Spinal cord (tissue), 10 donors: ENCODE measurements around the gene CMTM2. TPM values are rescaled to one million over a fixed set of nuclear protein-coding genes. Genes with fewer than 3 reads are reported as not detected.
"Not testable (repeated sequence)": the region's sequence is repeated elsewhere in the genome, so short reads cannot be mapped to it uniquely, and the experiment has no call there.

Experiments used
- DNase-seq, 6 donors: peaks; one replicate each; pipeline versions ENCODE4 v3.0.0 to v3.0.0-alpha.2; 2013 to 2015; ENCODE audit warnings: low spot score in 6 of 6, low read depth in 4 of 6
- H3K27ac ChIP-seq: one replicate; pipeline ENCODE4 v1.5.1; 2013; ENCODE audit warnings: low read depth, low read length, control low read depth
- H3K27me3 ChIP-seq: one replicate; pipeline ENCODE4 v1.6.1; 2013; ENCODE audit warnings: low read length; ENCODE audit not compliant: control insufficient read depth, insufficient read depth
- H3K36me3 ChIP-seq: one replicate; pipeline ENCODE4 v1.6.1; 2013; ENCODE audit warnings: low read length; ENCODE audit not compliant: control insufficient read depth, insufficient read depth
- H3K4me1 ChIP-seq: one replicate; pipeline ENCODE4 v1.6.1; 2013; ENCODE audit warnings: low read length; ENCODE audit not compliant: control insufficient read depth, insufficient read depth
- H3K4me3 ChIP-seq: one replicate; pipeline ENCODE4 v1.5.1; 2013; ENCODE audit warnings: low read depth, low read length, control low read depth
- H3K9me3 ChIP-seq: one replicate; pipeline ENCODE4 v1.6.1; 2013; ENCODE audit warnings: low read length; ENCODE audit not compliant: control insufficient read depth, insufficient read depth
- WGBS: methylation state at CpG from one replicate; pipeline ENCODE4 v1.1.5; 2013; ENCODE audit warnings: missing lambda C conversion rate; ENCODE audit not compliant: insufficient coverage; 5-methylcytosine and 5-hydroxymethylcytosine counted together
- polyA plus RNA-seq, 2 donors: library from polyadenylated mRNA; unstranded; fragments of 120-200 nt; gene quantifications; one replicate each; pipeline ENCODE4 v1.2.1, GENCODE V29; 2013; ENCODE audit not compliant: insufficient read length in 2 of 2
- total RNA-seq, 2 donors: library from RNA; depleted of rRNA in 1 of 2; stranded (reverse); fragments of 120-200 nt in 1 of 2; fragments of >200 nt in 1 of 2; gene quantifications; one replicate each; pipeline versions ENCODE4 v1.2.3 to v1.2.4, GENCODE V29; 2013 to 2014
- donor health status: healthy.

CMTM2 gene
- total and polyA plus RNA-seq, 4 donors, result 0.33 to 1.7 (median 0.99) TPM

GRCh38 chr16:66566051-66566901 is 13.0 kb upstream of the CMTM2 start, which contains the start of gene CMTM1:
CMTM1 (plus strand) TSS chr16:66566439; CDS start chr16:66566514, 75 bp downstream.
- Histone ChIP-seq H3K4me1 (no peaks in the 10 kb centered on the region), H3K4me3 (no peak within 1 kb of the TSS), H3K27ac (no peak within 1 kb of the TSS), H3K27me3 (no peaks in the 10 kb centered on the region), H3K36me3 (peaks cover 12% of the 10 kb centered on the region), H3K9me3 (peaks cover 1% of the 10 kb centered on the region)
- DNase-seq, result no peak
- WGBS, result 86% methylated on average over 52 of the region's 54 CpGs

- H3K27me3 ChIP-seq, H3K27ac ChIP-seq, H3K9me3 ChIP-seq, H3K4me3 ChIP-seq, H3K4me1 ChIP-seq, DNase-seq: not testable (repeated sequence)
- WGBS, result no CpG with 5 or more reads among the region's 3 CpGs
- H3K36me3 ChIP-seq, result peaks cover 14% of the 10 kb centered on the region
These were observed 12.0 kb upstream of the CMTM2 start for GRCh38 chr16:66567270-66567669.

GRCh38 chr16:66568355-66568754 is 10.9 kb upstream of the CMTM2 start:
- peaks cover 1% of the 10 kb centered on the region for H3K9me3 ChIP-seq
- WGBS, result 100% methylated on average over 1 of the region's 2 CpGs

GRCh38 chr16:66569131-66569530 is 10.1 kb upstream of the CMTM2 start:
- no peaks in the 10 kb centered on the region for H3K4me1 ChIP-seq
- no peak for DNase-seq
- WGBS, result no CpG with 5 or more reads among the region's 1 CpG
- H3K9me3 ChIP-seq, result peaks cover 1% of the 10 kb centered on the region
- no peak overlapping the region for H3K4me3 ChIP-seq
- no peaks in the 10 kb centered on the region for H3K27me3 ChIP-seq
- peaks cover 14% of the 10 kb centered on the region for H3K36me3 ChIP-seq
- H3K27ac ChIP-seq, result no peak overlapping the region

More at GRCh38 chr16:66568355-66568754, 10.9 kb upstream of the CMTM2 start:
- no peak for DNase-seq
- Histone ChIP-seq H3K27me3 (no peaks in the 10 kb centered on the region), H3K4me1 (no peaks in the 10 kb centered on the region), H3K4me3 (no peak overlapping the region), H3K36me3 (peaks cover 14% of the 10 kb centered on the region), H3K27ac (no peak overlapping the region)

DNA sequence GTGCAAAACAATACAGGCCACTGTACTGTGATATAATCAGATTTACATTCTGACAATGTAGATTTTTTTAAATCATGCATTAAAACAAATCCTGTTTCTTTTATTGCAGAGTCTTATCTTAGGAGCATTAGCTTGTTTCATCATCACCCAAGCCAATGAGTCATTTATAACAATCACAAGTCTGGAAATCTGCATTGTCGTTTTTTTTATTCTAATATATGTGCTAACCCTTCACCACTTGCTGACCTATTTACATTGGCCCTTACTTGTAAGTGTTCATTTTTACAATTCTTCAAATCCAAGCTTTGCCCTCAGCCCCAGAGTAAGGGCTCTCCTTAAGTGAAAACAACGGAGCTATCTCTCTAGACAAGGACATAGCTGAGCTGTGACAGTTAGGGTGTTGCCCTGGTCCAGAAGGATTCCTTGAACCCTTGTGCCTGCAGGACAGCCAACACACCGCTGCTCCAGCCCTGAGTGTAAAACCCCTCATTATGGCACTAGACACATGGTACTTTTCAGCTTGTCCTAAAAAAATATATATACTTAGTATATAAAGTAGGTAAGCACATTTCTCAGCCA is 9.3 kb upstream of the CMTM2 start:
- DNase-seq, result no peak
- H3K36me3 ChIP-seq, result peaks cover 14% of the 10 kb centered on the region
- 100% methylated on average over 1 of the region's 3 CpGs for WGBS
- H3K27me3 ChIP-seq, result no peaks in the 10 kb centered on the region
- no peak overlapping the region for H3K4me3 ChIP-seq
- H3K9me3 ChIP-seq, result peaks cover 1% of the 10 kb centered on the region
- no peak overlapping the region for H3K27ac ChIP-seq
- H3K4me1 ChIP-seq, result no peaks in the 10 kb centered on the region

DNA sequence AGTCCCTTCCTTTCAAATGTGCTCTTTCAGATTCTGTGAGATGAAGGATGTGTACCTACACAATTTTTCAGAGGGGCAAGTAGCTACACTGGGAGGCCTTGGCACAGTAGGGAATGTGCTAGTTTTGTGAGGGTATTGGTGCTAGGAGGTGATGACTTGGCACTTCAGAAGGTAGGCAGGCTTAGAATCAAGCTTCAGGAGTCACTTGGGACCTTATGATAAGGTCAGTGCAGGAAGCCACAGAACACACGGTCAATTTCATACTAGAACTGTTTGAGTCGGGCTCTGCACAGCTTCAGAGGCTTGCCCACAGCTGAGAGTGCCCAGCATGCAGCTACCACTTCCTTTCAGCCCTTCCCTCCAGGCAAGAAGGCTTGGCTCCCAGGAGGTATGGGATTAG is 6.9 kb upstream of the CMTM2 start:
- H3K4me1 ChIP-seq, result no peaks in the 10 kb centered on the region
- no peak overlapping the region for H3K27ac ChIP-seq
- H3K27me3 ChIP-seq, result no peaks in the 10 kb centered on the region
- no peaks in the 10 kb centered on the region for H3K9me3 ChIP-seq
- 90% methylated on average over 2 of the region's 2 CpGs for WGBS
- no peak overlapping the region for H3K4me3 ChIP-seq
- DNase-seq, result no peak
- H3K36me3 ChIP-seq, result peaks cover 2% of the 10 kb centered on the region

DNA sequence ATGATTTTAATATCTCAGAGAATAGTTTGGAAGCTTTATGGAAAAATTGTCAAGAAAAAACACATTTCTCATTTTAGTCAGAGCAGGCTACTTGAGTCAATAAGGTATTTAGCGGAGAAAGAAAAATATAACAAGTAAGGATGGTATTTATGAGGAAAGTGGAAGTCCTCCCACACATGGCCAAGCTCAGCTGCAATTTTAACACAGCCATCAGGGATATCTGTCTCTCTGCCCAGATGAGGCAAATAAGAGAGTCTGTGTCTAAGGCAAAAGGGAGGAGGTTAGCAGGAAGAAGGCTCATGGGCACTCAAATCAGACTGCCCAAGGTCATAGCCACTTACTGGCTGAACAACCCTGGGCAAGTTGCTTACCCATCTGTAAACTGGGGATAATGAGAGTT is 5.2 kb upstream of the CMTM2 start:
- no peak overlapping the region for H3K4me3 ChIP-seq
- H3K4me1 ChIP-seq, result peaks cover 13% of the 10 kb centered on the region
- no peak overlapping the region for H3K27ac ChIP-seq
- peaks cover 16% of the 10 kb centered on the region for H3K27me3 ChIP-seq
- H3K36me3 ChIP-seq, result peaks cover 2% of the 10 kb centered on the region
- DNase-seq, result no peak
- no peaks in the 10 kb centered on the region for H3K9me3 ChIP-seq
- no CpG with 5 or more reads among the region's 1 CpG for WGBS

GRCh38 chr16:66574531-66574930 is 4.7 kb upstream of the CMTM2 start:
- 75% methylated on average over 1 of the region's 3 CpGs for WGBS
- DNase-seq, result no peak
- peaks cover 20% of the 10 kb centered on the region for H3K27me3 ChIP-seq
- peaks cover 16% of the 10 kb centered on the region for H3K4me1 ChIP-seq
- no peak overlapping the region for H3K27ac ChIP-seq
- peaks cover 2% of the 10 kb centered on the region for H3K36me3 ChIP-seq
- no peaks in the 10 kb centered on the region for H3K9me3 ChIP-seq
- H3K4me3 ChIP-seq, result no peak overlapping the region

DNA sequence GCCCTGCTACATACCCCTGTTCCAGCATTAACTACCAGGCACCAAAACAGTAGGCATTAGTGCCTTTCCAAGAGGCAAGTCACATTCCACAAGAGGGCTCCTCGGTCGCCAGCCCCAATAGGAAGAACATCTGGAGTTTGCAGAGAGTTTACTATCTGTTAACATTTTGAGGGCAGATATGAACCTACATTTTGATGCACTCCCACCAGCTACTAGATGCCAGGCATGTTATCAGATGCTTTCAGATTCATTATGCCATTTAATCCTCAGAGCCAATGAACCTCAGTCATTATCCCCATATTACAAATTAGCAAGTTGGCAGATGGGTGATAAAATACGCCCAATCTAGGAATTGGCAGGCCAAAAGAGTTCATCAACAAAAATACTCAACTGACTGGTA is 4.2 kb upstream of the CMTM2 start:
- WGBS, result 83% methylated on average over 1 of the region's 3 CpGs
- Histone ChIP-seq H3K27me3 (peaks cover 20% of the 10 kb centered on the region), H3K4me3 (no peak overlapping the region)

DNA sequence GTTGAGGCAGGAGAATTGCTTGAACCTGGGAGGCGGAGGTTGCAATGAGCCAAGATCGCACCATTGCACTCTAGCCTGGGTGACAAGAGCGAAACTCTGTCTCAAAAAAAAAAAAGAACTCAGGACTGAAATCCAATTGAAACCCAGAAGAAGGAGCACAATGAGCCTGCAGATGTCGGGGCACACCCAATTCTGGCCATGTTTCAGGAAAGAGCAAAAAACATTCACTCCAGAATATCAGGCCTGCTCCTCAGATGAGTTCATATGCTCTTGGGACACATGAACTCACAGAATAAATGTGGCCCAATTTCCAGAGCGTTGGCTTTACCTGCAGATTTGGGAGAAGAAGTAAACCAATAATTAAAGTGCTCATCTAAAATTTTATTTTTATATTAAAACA is 3.0 kb upstream of the CMTM2 start:
- Histone ChIP-seq H3K9me3 (no peaks in the 10 kb centered on the region), H3K4me1 (peaks cover 16% of the 10 kb centered on the region), H3K27me3 (peaks cover 20% of the 10 kb centered on the region), H3K4me3 (no peak overlapping the region), H3K27ac (no peak overlapping the region), H3K36me3 (peaks cover 2% of the 10 kb centered on the region)
- WGBS, result 89% methylated on average over 4 of the region's 5 CpGs
- DNase-seq, result no peak

More for the DNA sequence above, 4.2 kb upstream of the CMTM2 start:
- H3K4me1 ChIP-seq, result peaks cover 16% of the 10 kb centered on the region
- no peaks in the 10 kb centered on the region for H3K9me3 ChIP-seq
- no peak overlapping the region for H3K27ac ChIP-seq
- peaks cover 2% of the 10 kb centered on the region for H3K36me3 ChIP-seq
- no peak for DNase-seq
